Measurements from ENCODE around the gene ZNF512. TPM values are rescaled to one million over a fixed set of nuclear protein-coding genes. Genes with fewer than 3 reads are reported as not detected.
A peak's percentile ranks its signal among the peaks of the same experiment; 100 is the strongest.
"Not testable (repeated sequence)": the region's sequence is repeated elsewhere in the genome, so short reads cannot be mapped to it uniquely, and the experiment has no call there.

Gene ZNF512
- total RNA-seq (2014; rRNA removed; shearing (Covaris generic)): 12.4 and 15.8 TPM in 2 replicates
- polyA plus RNA-seq (2014; cell fraction: nucleus; rRNA removed): 51.2 and 58.9 TPM in 2 replicates

- DNase-seq (ENCODE audit: extremely low read depth, low read depth): peak; percentile 89
Observed at GRCh38 chr2:27582695-27583389, at the start of gene ZNF512. Gene ZNF512, plus strand, starts transcription at chr2:27583042. Its CDS starts 71 bp downstream, at chr2:27583113.

- DNase-seq (ENCODE audit: extremely low read depth, low read depth): no peak
Observed at GRCh38 chr2:27537287-27537686, 45.6 kb upstream of the ZNF512 start.

GRCh38 chr2:27538839-27539450, 43.9 kb upstream of the ZNF512 start:
- not testable (repeated sequence) for DNase-seq (ENCODE audit: extremely low read depth, low read depth)

GRCh38 chr2:27539649-27540048, 43.2 kb upstream of the ZNF512 start:
- not testable (repeated sequence) for DNase-seq (ENCODE audit: extremely low read depth, low read depth)

- DNase-seq (ENCODE audit: extremely low read depth, low read depth): no peak
Observed at GRCh38 chr2:27544143-27544821, 38.6 kb upstream of the ZNF512 start.

- DNase-seq (ENCODE audit: extremely low read depth, low read depth): no peak
Observed at GRCh38 chr2:27545348-27546141, 37.3 kb upstream of the ZNF512 start.

- DNase-seq (ENCODE audit: extremely low read depth, low read depth): no peak
Observed at GRCh38 chr2:27549303-27549702, 33.5 kb upstream of the ZNF512 start.

GRCh38 chr2:27551514-27551913, 31.3 kb upstream of the ZNF512 start:
- DNase-seq (ENCODE audit: extremely low read depth, low read depth): no peak

- no peak for DNase-seq (ENCODE audit: extremely low read depth, low read depth)
Observed at GRCh38 chr2:27552941-27553340, 29.9 kb upstream of the ZNF512 start.

GRCh38 chr2:27554451-27554850, 28.4 kb upstream of the ZNF512 start:
- DNase-seq (ENCODE audit: extremely low read depth, low read depth): not testable (repeated sequence)

- no peak for DNase-seq (ENCODE audit: extremely low read depth, low read depth)
Observed at GRCh38 chr2:27559228-27559627, 23.6 kb upstream of the ZNF512 start.

GRCh38 chr2:27561060-27561459, 21.8 kb upstream of the ZNF512 start:
- no peak for DNase-seq (ENCODE audit: extremely low read depth, low read depth)

GRCh38 chr2:27566628-27567027, 16.2 kb upstream of the ZNF512 start:
- DNase-seq (ENCODE audit: extremely low read depth, low read depth): no peak

GRCh38 chr2:27569398-27569797, 13.4 kb upstream of the ZNF512 start:
- DNase-seq (ENCODE audit: extremely low read depth, low read depth): no peak

- DNase-seq (ENCODE audit: extremely low read depth, low read depth): no peak
Observed at GRCh38 chr2:27571197-27571596, 11.6 kb upstream of the ZNF512 start.

GRCh38 chr2:27571681-27572080, 11.2 kb upstream of the ZNF512 start:
- no peak for DNase-seq (ENCODE audit: extremely low read depth, low read depth)

- DNase-seq (ENCODE audit: extremely low read depth, low read depth): no peak
Observed at GRCh38 chr2:27572439-27572838, 10.4 kb upstream of the ZNF512 start.

- DNase-seq (ENCODE audit: extremely low read depth, low read depth): no peak
Observed at GRCh38 chr2:27572998-27573429, 9.8 kb upstream of the ZNF512 start.

- no peak for DNase-seq (ENCODE audit: extremely low read depth, low read depth)
Observed at GRCh38 chr2:27573452-27573851, 9.4 kb upstream of the ZNF512 start.

- no peak for DNase-seq (ENCODE audit: extremely low read depth, low read depth)
Observed at GRCh38 chr2:27581417-27582128, 1.3 kb upstream of the ZNF512 start.
